HG03039 (cell line): Measurements from ENCODE around the gene TTF2.
"Not testable (repeated sequence)": the region's sequence is repeated elsewhere in the genome, so short reads cannot be mapped to it uniquely, and the experiment has no call there.

Experiments
- ATAC-seq: cut with Tn5 transposase; IDR thresholded peaks from one replicate; pipeline ENCODE4 v1.9.1; 2021; ENCODE audit warnings: mild to moderate bottlenecking, moderate library complexity; ENCODE audit not compliant: unreplicated experiment

The TTF2 gene

DNA sequence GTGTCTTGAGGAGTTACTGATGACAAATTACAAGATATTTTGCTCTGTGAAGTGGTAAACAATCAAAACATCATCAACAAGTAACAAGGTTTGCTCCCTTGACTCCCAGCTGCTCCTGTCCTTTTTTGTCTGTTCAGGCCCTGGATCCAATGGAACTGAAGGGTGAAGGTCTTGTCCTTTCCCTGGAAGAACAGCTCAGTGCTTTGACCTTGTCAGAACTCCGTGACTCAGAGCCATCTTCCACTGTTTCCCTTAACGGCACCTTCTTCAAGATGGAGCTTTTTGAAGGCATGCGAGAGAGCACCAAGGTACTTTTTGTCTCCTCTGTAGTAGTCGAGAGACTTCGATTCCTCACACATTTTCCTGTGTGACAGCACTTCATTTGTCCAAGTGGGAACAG is 32.5 kb downstream of the TTF2 start:
- ATAC-seq, result no peak

DNA sequence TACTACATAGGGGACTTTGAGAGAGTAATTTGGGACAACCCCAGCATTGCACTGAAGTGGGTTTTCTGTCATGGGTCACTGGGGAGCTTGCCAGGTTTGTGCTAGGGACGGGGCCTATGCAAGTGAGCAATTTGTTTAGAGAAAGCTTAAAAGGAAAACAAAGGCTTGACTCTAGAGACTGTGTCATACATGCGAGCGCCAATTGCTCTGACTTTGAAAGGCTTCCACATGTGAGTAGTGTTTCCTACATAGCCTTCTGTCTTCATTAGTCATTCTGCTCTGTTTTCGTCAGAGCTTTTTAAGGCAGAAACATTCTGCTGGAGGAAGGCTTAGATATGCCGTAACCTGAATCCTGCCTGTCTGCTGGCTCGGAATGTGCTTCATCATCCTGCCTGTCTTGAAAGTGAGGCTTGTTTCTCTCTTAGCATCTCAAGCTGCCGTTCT is 33.0 kb downstream of the TTF2 start:
- no peak for ATAC-seq

DNA sequence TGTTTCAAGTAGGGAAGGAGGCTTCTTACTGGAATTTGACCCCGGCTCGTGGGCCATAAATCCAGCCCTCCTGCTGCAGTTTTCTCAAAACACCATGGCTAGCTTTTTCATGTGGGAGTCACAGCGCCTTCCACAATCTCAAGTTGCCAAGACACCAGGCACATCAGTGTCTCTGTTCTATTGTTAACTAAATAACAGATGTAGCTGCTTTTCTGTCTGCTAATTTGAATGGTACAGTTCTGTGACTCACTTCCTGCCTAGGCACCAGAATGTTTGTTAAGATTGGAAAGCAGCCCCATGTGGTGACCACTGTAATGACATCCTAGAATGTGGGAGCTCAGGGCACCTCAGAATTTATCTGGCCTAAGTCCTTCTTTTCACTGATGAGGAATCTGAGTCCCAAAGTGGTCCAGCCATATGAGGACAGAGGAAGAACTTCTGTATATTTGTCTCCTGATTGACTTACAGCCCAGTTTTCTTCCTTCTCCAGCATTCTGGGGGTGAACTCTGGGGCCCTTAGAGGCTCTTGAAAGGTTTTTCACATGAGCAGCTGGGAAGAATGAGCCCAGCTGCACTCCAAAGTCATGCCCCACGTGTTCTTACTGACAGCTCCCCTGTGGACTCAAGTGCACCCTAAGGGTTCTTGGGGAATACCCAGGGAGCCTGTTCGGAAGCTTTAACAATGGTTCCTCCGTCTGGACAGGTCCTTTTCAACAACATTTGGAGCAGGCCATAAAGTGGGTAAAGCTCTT is 33.9 kb downstream of the TTF2 start:
- peak; percentile 59 for ATAC-seq

DNA sequence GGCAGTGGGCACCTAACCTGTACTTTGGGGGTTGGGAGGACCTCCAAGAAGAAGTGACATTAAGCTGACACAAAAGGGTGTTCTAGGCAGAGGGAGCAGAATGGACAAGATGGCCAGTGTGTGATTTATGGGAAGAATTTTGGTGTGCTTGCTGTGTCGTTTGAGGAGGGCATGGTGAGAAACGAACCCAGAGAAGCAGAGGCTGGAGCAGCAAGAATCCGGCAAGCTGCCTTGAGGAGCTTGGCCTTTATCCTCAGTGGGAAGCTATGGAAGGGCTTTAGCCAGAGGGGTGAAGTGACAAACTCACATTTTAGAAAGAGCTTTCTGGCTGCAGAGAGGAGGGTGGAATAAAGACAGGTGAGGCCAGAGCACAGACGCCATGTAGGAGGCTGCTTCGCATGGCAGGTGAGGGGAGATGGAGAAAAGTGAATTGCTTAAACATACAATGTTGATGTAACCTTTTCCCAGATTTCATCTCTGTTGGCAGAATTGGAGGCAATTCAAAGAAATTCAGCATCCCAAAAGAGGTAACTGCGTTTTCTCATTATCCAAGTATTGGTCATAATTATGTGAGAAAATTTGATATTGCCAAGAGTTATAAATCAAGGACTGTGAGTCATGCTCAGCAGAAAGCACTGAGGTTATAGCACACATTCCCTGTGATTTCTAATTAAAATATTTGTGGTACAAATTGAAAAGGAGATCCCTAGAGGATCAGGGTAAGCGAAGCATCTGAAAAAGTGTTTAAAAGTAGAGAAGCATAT is 34.9 kb downstream of the TTF2 start:
- ATAC-seq, result no peak

DNA sequence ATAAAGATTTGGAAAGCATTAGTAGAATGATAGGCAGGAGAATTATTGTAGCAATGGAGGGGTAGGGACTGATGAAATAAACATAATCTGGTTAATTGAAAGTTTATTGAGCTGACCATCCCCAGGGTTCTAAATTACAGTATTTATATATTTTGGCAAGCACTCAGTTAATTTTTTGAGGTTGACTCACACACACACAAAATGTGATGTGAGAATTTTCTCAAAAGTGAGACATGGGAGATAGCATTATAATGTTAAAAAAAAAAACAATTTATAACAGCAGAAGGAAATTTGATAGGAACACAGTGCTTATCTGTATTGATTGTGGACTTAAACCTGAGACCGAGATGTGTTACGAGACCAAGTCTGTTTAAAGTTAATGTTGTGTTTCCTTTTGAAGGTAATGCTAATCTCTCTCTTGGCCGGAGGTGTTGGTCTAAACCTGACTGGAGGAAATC is 36.9 kb downstream of the TTF2 start:
- ATAC-seq, result no peak

DNA sequence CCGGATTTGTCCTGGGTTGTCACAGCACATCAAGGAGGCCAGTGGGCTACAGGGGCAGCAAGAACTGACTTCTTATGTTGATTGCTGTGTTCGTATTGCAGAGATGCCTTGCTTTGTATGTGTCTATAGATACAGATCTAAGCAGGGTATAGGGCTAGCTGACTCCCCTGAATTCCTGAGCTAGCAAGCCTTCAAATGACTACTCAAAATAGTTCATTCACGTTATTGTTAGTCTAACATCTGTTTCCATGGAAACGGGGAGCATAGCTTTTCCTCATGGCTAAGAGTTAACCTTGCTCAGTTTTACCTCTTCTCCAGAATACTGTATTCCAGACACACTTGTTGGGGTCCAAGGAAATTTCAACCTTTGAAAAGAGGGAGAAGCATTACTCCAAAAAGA is 37.3 kb downstream of the TTF2 start:
- no peak for ATAC-seq

DNA sequence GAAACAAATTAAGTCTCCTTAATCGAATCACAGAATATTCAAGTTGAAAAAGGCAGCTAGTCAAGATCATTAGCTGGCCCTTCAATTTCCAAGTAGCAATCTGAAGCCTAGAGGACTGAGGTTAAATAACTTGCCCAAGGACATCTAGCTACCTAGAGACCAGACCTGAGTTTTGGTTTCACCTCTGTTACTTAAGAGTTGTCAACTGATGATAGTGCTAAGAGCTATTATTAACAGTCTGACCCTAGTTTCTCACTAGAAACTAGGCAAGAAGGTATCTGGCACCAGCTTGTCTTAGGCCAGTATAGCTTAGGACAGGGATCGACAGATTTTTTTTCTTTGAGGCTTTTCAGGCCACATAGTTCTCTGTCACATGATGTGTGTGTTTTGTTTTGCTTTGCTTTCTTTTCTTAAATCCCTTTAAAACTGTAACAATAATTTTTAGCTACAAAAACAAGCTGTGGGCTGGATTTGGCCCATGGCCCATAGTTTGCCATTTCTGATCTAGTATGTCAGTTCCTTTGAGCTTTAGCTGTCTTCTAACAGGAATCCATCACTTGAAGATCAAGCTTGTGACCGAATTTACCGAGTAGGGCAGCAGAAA is 38.3 kb downstream of the TTF2 start:
- no peak for ATAC-seq

DNA sequence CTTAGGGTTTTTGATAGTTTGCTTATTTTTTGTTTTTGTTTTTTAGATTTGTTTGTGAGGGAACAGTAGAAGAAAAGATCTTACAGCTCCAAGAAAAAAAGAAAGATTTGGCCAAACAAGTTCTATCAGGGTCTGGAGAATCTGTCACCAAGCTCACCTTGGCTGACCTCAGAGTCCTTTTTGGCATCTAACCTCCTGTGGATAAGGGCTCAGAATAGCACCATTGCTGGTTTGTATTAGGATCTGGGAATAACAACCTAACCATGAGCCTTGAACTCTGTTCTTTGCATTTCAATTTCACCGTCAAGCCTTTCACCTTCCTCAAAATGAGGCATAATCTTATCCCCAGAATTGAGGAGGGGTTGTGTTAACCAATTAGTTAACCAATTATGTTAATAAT is 41.2 kb downstream of the TTF2 start:
- no peak for ATAC-seq

DNA sequence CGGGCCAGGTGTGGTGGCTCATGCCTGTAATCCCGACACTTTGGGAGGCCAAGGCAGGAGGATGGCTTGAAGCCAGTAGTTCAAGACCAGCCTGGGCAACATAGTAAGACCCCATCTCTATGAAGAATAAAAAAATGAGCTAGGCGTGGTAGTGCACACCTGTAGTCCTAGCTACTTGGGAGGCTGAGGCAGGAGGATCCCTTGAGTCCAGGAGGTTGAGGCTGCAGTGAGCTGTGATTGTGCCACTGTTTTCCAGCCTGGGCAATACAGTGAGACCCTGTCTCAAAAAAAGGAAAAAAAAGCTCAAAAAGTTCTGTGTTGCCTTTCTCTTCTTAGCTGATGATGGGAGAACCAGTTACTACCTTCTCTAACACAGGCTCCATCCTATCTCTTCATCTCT is 41.7 kb downstream of the TTF2 start:
- not testable (repeated sequence) for ATAC-seq

DNA sequence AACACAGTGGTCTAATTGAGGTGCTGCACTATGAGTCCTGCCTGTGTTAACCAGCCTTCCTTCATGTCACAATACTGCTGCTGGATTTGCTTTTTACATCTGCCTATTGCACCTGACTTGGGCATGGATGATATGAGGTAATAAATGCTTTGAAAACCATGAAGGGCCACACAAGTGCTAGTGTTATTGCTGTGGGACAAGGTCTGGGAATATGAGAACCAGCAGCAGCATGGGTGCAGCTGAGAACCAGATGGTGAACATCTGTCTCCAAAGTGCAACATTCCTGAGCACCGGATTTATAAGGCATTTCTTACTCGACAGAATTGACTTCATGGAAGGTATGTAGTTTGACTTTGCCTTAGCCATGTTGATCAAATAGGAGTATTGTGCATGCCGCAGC is 44.9 kb downstream of the TTF2 start:
- ATAC-seq, result no peak

DNA sequence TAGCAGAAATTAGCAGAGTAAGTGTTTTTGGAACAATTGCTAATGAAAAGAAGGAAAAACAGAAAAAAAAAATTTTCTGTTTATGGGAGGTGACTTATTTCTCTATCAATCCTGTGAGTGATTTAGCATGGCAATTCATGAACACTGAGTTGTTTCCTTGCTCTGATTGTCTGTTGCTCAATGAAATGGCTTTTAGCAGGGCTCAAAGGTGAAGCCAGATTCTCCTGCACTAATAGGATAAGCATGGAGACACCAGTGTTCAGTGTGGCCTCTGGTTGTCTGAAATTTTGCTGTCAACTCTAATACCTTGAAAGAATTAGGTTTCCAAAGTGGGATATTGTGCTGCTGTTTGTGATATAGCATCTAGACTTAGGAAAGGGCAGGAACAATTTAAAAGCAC is 45.6 kb downstream of the TTF2 start:
- ATAC-seq, result no peak

DNA sequence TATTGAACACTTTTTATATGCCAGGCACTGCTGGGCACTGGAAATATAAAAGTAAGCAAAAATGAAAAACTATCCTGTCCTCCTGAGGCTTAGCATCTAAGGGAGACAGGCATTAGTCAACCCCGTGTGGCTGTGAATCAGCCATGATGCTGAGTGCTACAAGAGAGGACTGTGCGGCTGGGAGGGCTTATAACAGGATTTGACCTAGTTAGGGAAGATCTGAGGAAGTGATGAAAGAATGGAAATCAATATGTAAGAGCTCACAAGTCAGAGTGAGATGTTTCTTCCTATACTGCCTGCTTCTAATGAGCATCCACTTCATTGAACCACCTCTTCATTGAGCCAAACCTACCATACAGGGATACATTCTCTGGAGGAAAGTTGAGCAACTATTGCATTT is 46.4 kb downstream of the TTF2 start:
- no peak for ATAC-seq

DNA sequence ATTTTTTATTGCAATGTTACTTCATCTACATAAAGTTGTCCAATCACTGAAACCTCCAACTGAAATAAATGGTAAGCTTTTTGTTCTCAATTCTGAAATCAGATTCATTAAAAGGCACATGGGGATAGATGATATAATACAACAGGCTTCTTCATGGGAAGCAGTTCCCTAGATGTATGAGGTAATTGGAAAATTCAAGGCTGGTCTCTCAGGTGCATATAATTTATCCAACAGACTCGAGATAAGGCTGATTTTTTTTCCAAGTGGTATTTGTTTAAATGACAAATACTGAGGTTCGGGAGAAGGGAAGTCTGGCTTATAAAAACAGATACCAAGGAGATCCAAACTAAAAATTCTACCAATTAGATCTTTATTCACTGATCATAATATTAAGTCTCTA is 47.2 kb downstream of the TTF2 start:
- no peak for ATAC-seq

DNA sequence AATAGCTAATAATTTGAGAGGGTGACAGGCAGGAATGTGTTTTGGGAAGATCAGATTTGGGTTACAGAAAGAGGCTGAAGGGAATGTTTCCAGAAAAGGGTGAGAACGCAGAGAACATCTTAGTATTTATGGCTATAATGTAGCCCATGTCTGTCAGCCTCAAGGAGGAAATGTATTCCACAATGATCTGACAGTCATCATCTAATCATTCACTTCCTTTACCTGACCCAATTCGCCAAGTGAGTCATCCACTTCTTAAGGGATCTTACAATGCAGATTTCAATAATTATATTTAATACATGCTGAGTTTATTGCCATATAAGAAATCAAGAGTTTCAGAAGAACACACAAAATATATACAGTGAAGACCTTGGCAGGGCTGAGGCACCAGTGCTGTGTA is 50.6 kb downstream of the TTF2 start:
- no peak for ATAC-seq

DNA sequence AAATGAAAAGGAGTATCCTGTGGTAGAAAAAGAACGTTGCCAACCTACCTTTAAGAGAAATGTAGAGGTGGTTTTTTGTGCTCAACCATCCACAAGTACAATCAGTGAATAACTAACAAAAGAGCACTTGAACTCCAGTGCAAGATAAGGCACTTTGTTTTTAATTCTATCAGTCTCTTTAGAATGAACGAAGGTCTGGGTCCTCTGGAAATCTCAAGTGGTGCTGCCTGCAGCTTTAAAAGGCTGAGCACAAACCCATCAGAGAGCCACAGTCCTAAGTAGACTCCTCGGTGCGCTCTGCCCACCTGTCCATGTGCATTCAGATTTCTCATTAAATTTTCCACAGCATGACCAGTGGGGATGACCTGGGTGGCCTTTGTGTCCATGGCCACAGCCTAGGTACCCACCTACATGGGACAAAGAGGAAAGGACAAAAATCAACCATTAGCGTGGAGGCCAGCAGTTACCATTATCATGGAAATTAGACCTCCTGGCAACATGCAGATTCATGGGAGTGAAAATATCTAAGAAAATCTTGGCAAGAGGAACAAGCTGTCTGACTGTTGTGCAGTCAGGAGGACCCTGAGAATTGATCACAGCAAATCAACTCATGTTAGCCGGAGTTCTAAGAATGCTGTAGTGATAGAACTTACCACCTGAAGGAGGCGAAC is 52.1 kb downstream of the TTF2 start:
- no peak for ATAC-seq

DNA sequence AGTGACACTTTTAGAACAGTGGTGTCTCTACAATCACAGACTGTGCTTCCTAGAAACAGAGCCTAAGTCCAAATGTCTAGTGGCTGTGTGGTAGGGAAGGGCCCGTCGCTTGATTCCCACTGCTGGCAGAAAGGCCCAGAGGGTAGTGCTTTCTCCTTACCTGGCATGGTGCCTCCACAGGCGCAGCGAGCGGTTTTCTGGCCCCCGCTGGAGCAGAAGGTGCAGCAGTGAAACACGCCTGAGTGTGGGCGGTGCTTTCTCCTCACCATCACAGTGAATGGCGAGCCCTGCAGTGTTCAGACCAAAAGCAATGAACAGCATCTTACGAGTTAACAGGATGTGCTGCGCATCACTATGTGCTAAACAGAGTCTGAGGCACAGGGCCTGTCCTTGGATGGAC is 53.1 kb downstream of the TTF2 start:
- no peak for ATAC-seq

DNA sequence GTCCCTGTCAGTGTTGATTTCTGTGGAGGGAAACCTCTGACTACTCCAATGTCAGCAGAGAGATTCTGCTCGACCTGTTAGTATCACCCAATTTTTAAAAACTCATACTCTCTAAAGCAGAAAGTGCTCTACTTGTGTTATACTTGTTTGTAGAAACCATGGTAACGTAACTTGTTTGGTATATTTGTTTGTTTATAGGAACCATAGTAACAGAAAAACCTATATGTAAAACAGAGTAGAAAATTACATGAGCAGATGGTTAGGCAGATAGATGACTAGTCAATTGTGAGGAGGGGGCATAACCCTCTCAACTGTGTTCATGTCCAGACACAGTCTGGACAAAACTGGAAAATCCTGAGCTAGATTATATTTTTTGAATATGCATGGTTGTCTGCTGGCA is 54.8 kb downstream of the TTF2 start:
- no peak for ATAC-seq

DNA sequence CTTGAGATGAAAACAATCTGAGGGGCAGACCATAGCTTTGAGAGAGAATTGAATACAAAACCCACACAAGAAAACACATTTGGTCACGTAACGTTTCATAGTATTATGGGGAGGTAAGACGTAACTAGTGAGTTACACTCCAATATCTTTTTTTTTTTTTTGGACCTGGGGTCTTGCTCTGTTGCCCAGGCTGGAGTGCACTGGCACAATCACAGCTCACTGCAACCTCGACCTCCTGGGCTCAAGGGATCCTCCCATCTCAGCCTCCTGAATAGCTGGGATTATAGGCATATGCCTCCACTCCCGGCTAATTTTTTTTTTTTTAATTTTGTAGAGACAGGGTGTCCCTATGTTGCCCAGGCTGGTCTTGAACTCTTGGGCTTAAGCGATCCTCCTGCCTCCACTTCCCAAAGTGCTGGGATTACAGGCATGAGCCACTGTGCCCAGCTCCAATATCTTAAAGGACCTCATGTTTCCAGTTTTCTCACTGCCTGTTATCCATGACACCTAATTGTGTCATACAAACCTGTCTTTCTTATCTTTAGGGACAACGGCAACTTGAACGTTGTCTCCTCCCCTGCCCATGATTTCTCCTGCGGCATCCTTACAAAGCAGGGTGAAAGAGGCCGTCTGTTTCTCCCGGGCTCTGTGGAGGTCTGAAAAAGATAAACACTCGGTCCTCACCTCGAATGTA is 56.1 kb downstream of the TTF2 start:
- no peak for ATAC-seq

DNA sequence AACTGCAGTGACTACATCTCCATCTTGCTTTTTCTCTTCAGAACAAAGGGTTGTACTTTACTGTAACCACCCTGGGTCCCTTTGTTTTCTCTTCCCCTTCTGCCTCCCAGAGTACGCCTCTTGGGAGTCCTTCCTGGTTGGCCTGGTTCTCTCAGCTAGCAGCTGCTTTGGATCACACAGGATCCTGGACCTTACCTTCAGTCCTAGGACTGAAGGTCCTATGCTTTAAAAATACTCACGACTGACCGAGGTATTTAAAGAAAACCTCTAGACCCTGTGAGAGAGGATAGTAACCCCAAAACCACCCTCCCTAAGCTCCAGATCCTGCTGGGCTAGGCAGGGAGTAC is 56.6 kb downstream of the TTF2 start:
- no peak for ATAC-seq

DNA sequence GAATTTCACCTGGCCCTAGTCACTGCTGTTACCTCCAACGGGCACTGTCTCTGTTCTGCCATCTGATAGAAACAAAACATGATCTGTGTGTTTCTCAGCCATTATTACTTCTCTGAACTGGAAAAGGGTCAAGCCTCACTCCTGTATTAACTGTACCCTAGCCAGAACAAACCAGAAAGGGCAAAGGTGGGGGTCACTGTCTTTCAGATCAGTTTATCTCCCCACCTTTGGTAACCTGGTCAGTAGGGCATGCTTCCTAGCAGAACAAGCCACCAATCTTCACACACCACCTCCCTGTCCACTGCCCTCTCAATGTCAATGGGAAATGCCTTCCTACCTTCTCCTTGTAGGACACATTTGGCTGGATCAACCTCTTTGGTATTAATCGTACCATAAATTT is 57.6 kb downstream of the TTF2 start:
- ATAC-seq, result no peak

DNA sequence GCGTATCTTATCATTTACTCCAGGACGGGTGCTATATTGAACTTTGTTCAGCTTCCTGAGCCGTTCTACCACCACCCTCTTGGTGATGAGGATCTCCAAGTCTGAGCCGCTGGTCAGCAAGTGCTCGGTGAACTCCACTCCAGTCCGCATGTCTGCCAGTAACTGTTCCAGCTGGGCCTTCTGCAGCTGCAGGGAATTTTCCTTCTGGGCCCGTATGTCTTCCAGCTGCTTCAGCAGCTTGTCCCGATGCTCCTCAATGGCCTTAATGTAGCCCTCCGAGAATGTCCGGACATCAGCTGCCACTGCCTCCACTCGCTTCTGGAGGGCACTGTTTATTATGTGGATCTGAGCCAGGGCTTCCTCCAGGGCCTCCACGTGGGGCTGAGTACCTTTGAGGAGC is 58.0 kb downstream of the TTF2 start:
- no peak for ATAC-seq
